GM21723 (cell line): ENCODE results near the gene KRTAP10-9.
"Not testable (repeated sequence)": the region's sequence is repeated elsewhere in the genome, so short reads cannot be mapped to it uniquely, and the experiment has no call there.

Source experiments
- ATAC-seq: cut with Tn5 transposase; IDR thresholded peaks from one replicate; pipeline ENCODE4 v1.9.1; 2021; ENCODE audit warnings: mild to moderate bottlenecking, moderate library complexity; ENCODE audit not compliant: unreplicated experiment

The KRTAP10-9 gene

GRCh38 chr21:44613386-44614155 lies 13.3 kb upstream of the KRTAP10-9 start:
- no peak for ATAC-seq

- no peak for ATAC-seq
These were observed 12.7 kb upstream of the KRTAP10-9 start for GRCh38 chr21:44614161-44614631.

- ATAC-seq = no peak
These were observed 11.9 kb upstream of the KRTAP10-9 start for GRCh38 chr21:44614961-44615391.

GRCh38 chr21:44615466-44615865 lies 11.4 kb upstream of the KRTAP10-9 start:
- ATAC-seq = no peak

- no peak for ATAC-seq
These were observed 10.8 kb upstream of the KRTAP10-9 start for GRCh38 chr21:44615911-44616590.

- no peak for ATAC-seq
These were observed 10.3 kb upstream of the KRTAP10-9 start for GRCh38 chr21:44616591-44616926.

GRCh38 chr21:44617071-44617501 lies 9.8 kb upstream of the KRTAP10-9 start:
- ATAC-seq = no peak

- ATAC-seq = no peak
These were observed 8.4 kb upstream of the KRTAP10-9 start for GRCh38 chr21:44618504-44618903.

- ATAC-seq = no peak
These were observed 8.0 kb upstream of the KRTAP10-9 start for GRCh38 chr21:44618909-44619308.

GRCh38 chr21:44619886-44620285 lies 7.0 kb upstream of the KRTAP10-9 start:
- ATAC-seq = no peak

- ATAC-seq = no peak
These were observed 3.3 kb upstream of the KRTAP10-9 start for GRCh38 chr21:44623575-44623974.

GRCh38 chr21:44625756-44626155 lies 1.1 kb upstream of the KRTAP10-9 start:
- ATAC-seq = no peak

GRCh38 chr21:44626262-44626661 lies 631 bp upstream of the KRTAP10-9 start:
- no peak for ATAC-seq

GRCh38 chr21:44627181-44627822 lies 409 bp downstream of the KRTAP10-9 start:
- ATAC-seq = not testable (repeated sequence)

GRCh38 chr21:44627831-44628233 lies 939 bp downstream of the KRTAP10-9 start:
- not testable (repeated sequence) for ATAC-seq

- no peak for ATAC-seq
These were observed 2.0 kb downstream of the KRTAP10-9 start for GRCh38 chr21:44628707-44629391.

- no peak for ATAC-seq
These were observed 3.5 kb downstream of the KRTAP10-9 start for GRCh38 chr21:44630440-44630839.

GRCh38 chr21:44632067-44632466 lies 5.2 kb downstream of the KRTAP10-9 start:
- no peak for ATAC-seq

GRCh38 chr21:44636209-44637017 lies 9.5 kb downstream of the KRTAP10-9 start:
- no peak for ATAC-seq
